HEK293T (cell line): ENCODE measurements around the gene ANXA5.

Experiments used
- ARNT ChIP-seq: fragments of 450-650 bp; IDR thresholded peaks from 2 replicates; pipeline ENCODE4 v1.6.1; 2017; ENCODE audit warnings: mild to moderate bottlenecking
- BHLHE40 ChIP-seq: fragments of 450-650 bp; IDR thresholded peaks from 2 replicates; pipeline ENCODE4 v1.6.1; 2016; ENCODE audit warnings: mild to moderate bottlenecking, moderate library complexity, borderline replicate concordance
- CTBP1 ChIP-seq: fragments of 450-650 bp; IDR thresholded peaks from 2 replicates; pipeline ENCODE4 v1.6.1; 2016; ENCODE audit warnings: borderline replicate concordance
- FOXM1 ChIP-seq: fragments of 450-650 bp; IDR thresholded peaks from 2 replicates; pipeline ENCODE4 v1.6.1; 2017; ENCODE audit warnings: mild to moderate bottlenecking, borderline replicate concordance
- HDGF ChIP-seq: fragments of 450-650 bp; IDR thresholded peaks from 2 replicates; pipeline ENCODE4 v1.6.1; 2017; ENCODE audit warnings: antibody characterized with exemption, borderline replicate concordance
- LEF1 ChIP-seq: fragments of 450-650 bp; IDR thresholded peaks from 2 replicates; pipeline ENCODE4 v1.6.1; 2017; ENCODE audit warnings: mild to moderate bottlenecking, borderline replicate concordance
- NFRKB ChIP-seq: fragments of 450-650 bp; IDR thresholded peaks from 2 replicates; pipeline ENCODE4 v1.6.1; 2016; ENCODE audit warnings: mild to moderate bottlenecking, moderate library complexity
- SP1 ChIP-seq: fragments of 450-650 bp; IDR thresholded peaks from 2 replicates; pipeline ENCODE4 v1.6.1; 2017
- SUZ12 ChIP-seq: fragments of 450-650 bp; IDR thresholded peaks from 2 replicates; pipeline ENCODE4 v1.6.1; 2016; ENCODE audit warnings: mild to moderate bottlenecking
- TARDBP ChIP-seq: fragments of 450-650 bp; IDR thresholded peaks from 2 replicates; pipeline ENCODE4 v1.6.1; 2016

GRCh38 chr4:121653214-121653613 is 43.6 kb downstream of the ANXA5 start:
- TF ChIP-seq TARDBP (no peak), NFRKB (no peak), HDGF (no peak), FOXM1 (no peak), SP1 (no peak), SUZ12 (no peak), CTBP1 (no peak), ARNT (no peak), BHLHE40 (no peak), LEF1 (no peak)
